HG03469 (cell line): ENCODE data around the gene FYB1.

ENCODE experiments used
- ATAC-seq: cut with Tn5 transposase; IDR thresholded peaks from one replicate; pipeline ENCODE4 v1.9.1; 2021; ENCODE audit warnings: mild to moderate bottlenecking, moderate library complexity, moderate number of reproducible peaks; ENCODE audit not compliant: unreplicated experiment

FYB1 gene

DNA sequence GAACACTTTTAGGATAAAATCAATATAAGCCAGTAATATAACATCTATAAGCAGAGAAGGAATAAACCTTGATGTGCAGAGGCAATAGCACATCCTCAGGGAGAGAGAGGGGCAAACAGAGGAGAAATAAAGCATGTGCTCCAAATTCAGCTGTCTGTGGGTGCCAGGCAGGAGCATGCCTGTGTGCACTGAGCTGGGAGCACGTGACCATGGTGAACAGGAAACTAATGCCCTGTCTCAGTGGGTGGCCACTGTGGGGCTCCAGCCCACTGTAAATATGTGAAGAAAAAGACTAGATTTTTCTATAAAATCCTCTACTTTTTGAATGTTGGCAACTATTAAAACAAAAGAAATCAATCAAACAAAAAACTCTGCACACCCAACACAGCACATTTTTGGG lies 55.3 kb downstream of the FYB1 start:
- ATAC-seq = no peak

DNA sequence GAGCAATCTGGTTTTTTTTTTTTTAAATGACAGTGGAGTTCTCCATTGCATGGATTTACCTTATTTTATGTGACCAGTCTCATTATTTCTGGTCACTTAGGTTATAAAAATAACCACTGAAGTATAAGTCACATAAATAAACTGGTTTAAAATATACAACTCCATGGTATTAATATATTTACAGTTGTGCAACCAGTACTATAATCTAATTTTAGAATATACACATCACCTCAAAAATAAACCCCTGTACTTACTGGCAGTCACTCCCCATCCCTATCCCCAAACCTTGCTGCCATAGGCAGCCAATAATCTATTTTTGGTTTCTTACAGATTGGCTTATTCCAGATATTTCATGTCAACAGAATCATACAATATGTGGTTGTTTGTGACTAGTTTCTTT lies 57.8 kb downstream of the FYB1 start:
- ATAC-seq = no peak

DNA sequence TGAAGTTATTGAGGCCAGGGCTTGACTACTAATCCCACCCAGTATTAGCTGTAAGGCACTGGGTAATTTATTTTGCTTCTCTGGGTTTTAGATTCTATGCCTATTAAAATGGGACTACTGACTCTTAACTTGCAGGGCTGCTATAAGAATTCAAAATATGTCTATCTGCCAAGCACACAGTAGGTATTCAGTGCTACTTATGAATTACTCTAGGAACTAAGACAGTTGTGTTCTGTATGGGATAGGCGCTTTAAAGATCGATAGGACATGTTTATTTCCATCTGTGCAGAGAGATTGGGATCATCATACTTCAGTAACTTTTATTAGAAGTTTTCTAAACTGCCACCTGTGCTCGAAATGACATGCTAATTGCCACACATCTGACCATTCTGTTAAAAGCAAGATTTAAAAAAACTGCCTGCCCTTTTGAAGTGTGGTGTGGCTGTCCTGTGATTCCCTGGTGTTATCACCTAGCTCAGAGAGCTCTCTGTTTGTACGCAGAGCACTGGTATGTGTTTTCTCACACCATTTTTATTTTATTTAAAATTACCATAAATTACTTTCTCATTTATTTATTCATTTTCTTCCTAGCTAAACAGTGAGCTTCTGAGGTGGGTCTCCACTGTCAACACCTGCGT lies 58.7 kb downstream of the FYB1 start:
- no peak for ATAC-seq

DNA sequence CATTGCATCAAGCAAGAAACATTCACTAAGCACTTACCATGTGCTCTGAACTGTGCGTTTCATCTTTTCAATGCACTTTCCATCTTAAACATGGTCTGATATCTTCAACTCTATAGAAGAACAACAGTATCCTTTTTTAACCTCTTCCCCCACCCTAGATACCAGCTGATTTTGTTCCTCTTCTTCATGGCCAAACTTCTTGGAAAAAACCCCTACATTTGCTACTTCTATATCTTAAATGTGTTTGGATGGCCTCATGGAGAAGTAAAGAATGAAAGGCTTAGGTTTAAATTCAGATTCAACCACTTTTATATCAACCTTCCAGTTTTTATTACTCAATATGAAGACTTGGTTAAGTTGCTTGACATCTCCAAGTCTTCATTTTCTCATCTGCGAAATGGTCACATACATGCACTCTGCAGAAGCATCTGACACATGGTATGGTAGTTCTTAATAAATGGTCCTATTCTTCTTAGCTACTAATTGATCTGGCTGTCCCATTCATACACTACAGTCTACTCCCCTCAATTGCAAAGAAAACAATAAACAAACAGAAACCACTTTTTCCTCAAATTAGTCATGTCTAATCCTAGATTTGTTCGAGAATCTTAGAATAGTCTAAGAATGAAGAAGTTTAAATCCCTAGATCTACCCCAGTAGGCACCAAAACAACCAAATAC lies 59.4 kb downstream of the FYB1 start:
- ATAC-seq = no peak

DNA sequence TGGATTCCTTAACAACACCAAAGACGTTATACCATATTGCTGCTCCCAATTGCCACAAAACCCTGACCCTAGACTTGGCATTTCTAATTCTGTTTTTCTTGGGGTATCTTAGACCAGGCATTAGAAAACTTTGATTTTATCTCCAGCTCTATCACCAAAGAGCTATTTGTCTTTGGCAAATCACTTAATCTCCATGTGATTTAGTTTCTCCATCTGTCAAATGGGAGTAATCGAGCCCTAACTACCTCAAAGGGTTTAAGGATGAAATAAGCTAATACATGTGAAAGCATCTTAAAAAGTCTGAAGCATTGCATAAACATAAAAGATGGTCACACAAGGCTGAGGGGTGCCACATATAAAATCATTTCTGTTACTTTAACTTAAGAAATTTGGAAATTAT lies 60.6 kb downstream of the FYB1 start:
- ATAC-seq = no peak

DNA sequence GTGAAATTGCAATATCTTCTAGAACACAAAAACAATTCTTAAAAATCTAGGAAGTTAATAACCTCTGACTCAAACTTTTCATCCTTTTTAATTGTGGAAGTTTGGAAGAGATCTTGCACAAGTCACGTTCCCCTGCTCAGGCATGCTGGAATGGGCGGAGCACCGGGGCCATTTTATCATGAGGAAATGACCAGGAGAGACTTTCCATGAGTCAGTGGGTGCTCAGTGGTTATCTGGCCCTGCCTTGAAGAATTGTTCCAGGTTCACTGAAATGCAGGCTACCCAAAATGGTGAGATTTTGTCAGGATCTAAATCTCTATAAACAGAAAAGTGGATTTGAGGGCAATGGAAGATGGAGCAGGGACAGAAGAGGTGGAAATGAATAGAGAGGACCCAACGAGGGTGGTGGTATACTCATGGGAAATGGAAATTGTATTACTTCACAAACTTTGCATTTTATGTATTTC lies 61.2 kb downstream of the FYB1 start:
- ATAC-seq = no peak

DNA sequence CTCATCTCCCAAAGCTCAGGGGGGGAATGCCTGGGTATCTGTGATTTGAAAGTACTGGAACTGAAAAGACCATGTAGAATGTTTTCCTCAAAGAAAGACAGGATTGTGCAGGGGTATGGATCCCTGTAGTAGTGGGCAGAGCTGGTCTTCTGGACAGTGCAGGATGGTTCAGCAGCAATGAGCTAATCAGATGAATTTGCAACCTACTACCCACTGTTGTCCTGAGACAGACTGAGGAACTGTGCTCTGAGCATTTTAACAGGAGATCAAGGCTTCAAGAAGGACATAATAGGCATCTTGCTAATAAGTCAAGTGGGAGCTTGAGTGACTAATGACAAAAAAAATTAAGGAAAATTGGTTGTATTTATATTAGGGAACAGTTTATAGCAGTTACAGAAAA lies 61.7 kb downstream of the FYB1 start:
- ATAC-seq = no peak

DNA sequence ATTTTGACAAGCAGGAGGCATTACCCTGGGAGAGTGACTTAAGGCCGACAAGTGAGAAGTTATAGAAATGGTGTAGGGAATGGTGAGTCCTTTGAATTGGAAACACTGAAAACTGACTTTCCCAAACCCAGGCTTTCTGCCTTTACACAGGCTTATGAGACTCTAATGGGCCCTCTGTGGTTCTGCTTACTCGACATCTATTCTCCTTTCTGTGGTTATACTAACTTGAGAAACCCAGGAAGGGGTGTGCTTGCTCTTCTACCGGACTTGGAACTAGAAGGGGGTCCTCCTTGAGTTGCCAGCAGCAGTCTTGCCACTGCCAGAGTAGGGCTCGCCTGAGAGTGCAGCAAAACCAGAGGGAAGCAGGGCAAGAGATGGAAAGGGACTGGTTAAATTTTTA lies 63.3 kb downstream of the FYB1 start:
- no peak for ATAC-seq

DNA sequence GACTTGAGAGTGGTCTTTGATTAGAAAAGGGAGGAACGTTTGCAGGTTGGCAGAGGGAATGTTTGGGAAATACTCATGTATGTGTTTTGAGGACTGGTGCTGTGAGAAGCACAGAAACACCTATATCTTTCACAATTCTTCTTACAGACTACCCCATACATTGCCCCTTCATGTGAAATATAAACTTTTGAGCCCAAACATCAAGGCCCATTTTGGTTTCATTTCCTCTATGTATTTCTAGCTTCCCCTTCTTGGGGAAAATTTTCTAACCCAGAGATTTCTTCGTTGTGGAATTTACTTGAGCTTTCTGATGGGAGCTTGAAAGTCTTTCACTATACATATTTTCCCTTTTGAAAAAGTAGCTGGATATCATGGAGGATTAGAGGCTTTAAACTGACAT lies 67.6 kb downstream of the FYB1 start:
- no peak for ATAC-seq

DNA sequence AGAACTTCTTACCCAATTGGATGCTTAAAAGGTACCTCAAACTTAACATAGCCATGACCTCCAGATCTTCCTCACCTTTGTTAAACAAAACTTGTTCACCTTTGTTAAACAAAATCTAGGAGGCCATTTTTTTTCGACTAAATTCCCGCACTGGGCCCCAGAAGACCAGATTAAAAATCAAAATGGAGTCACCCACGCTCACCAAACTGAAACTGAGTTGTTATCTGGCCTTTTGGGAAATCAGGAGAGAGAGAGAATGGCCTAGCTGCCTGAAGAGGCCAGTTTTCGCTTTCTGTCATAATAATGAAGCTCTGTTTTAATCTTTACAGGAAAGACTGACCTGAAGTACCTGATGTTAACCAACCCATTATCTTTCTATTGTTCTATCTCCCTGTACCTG lies 69.4 kb downstream of the FYB1 start:
- ATAC-seq = no peak

DNA sequence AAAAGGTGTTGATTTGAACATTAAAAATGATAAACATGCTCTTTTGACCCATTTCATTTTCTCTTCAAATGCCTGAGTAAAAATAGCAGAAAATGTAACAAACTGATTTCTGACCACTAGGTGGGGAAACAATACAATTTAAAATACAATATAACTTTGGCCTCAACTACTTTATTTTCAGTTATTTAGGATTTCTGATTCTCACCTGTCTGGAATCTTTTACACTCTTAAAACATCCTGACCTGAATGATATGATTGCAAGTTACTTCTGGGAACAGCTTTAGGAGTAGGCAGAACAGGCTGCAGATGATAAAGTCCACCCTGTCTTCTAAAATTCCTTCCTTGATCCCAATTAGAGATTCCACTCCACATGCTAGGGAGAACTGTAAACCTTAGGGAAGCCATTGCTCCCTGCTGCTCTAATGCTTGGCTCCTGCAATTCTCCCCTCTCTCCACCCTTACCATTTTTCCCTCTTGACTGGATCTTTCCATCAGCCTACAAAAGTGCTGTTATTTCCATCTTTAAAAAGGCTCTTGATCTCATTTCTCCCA lies 70.3 kb downstream of the FYB1 start:
- ATAC-seq = no peak

DNA sequence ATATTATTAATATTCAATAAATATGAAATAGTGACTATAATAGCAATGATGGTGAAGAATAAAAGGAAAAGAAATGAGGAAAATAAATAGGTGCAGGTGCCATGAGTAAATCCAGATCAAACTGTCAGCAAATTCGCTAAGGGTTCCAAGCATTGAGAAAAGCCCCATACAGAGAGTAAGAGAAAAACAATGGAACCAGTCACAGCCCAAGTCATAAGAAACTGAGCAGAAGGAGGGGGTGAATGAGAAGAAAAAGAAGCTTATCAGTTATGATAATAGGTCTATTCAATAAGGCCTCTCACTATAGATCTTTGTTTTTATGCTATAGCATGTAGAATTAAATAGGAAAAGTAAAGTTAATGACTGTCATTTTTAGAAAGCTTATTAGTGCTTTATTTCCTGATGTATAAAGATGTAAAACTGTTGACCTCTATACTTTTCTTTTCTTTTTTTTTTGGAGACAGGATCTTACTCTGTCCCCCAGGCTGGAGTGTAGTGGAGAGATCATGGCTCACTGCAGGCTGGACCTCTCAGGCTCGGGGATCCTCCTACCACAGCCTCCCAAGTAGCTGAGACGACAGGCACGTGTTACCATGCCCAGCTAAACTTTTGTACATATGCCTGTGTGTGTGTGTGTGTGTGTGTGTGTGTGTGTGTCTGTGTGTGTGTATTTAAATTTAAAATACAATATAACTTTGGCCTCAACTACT lies 72.4 kb downstream of the FYB1 start:
- ATAC-seq = no peak

DNA sequence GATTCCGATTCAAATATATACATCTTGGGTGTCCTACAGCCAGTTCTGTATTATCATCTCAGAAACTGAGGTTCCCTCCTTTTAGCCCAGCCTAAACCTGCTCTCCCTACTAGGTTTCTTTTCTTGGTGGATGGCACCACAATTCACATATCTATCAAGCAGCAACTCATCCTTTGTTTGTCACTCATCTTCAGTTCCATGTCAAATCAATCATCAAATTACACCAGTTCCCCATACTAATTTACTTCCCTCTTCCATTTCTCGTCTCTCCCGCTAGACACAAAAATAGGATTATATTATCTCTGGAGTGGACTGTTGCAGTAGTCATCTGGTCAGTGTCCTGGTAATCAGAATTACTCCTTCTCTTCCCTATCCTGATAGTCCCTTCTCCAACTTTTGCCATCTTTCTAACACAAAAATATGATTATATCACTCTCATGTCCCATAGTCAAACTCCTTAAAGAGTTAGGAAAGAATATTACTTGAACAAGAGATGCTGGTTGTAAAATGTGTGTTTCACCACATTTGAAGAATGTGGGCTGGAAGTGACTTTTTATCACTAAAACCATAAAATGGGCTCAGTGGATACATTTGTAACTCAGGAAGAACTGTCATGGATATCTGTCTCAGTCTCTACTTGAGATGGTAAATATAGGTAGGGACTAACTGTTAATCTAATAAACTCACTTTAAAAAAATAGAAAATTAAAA lies 76.1 kb downstream of the FYB1 start:
- no peak for ATAC-seq

DNA sequence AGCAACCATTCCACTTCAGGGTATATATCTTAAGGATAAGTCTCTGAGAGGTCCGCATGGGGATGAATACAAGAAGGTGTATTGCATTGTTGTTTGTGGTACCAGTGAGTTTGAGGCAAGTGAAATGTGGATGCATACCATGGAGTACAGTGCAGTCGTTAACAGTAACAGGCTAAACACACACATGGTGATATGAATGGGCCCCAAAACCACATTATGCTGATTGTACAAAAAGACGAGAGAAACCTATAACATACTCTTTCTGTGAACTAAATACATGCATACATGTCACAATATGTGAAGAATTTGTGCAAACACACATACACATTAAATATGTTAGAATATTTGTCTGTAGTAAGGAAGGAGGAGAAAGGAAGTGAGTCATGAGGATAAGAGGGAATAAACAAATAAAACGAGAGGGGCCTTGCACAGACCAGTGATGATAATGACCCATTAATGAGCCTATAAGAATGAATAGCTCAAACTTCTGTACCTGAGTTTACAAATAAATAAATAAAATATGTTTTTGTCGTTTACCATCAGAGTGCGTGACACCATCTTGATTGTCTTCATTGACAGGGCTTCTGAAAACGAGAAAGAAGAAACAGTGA lies 78.7 kb downstream of the FYB1 start:
- no peak for ATAC-seq

DNA sequence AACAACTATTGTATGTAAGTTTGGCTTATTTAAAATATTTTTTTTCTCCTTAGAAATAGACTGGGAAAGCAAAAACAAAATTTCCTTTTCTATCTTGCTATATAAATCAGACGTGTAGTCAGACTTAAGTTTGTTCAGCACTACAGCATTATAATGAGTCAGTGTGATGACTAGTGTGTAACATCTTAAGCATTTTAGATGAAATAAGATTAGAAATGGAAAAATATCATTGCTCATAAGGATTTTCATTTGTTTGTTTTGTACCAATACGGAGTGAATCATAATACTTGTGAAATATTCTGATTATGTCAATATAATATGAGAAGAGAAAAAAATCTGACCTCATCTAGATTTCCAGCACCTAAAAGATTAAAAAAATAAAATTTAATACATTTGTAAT lies 80.5 kb downstream of the FYB1 start:
- ATAC-seq = no peak

DNA sequence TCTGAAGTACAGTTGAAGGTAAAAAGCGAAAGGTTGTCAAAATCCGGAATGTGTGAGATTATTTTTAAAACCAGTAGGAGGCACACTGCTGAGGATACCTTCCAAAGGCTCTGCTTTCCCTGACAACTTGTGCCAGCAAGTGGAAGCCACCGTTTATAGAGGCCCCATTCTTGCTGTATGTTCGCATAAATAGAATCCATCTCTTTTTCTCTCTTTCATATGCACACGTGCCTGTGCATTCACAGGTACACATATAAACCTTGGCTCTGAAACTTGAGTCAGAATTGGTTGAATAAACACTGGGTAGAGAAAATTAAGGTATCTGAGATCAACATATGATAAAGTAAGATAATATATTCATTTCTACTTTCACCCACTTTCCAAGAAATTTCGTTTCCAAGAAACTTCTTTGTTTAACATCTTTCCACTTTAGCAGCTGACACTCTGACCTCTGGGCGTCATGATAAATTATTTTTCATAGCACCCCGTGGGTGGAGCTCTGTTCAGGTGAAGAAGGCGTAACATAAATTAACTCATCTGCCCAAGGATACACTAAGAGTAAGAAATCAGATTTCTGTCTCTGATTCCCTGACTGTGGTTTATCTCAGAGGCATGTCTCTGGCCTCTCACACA lies 81.4 kb downstream of the FYB1 start:
- ATAC-seq = no peak

DNA sequence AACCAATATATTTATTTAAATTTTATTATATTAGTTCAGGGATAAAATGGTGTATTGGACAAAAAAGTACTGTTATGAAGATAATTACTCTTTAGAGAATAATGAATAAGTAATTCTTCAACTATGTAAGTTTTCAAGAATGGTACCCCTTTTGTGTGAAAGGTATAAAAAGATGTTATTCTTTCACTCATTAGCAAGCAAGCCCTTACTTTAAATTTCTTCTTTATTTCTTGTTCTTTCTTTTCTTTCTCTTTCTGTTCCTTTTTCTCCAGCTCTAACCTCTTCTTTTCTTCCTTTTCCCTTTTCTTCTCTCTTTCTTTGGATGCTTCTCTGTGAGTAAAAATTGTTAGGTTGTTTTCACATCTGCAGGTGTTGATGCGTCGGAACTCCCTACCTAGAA lies 82.0 kb downstream of the FYB1 start:
- no peak for ATAC-seq

DNA sequence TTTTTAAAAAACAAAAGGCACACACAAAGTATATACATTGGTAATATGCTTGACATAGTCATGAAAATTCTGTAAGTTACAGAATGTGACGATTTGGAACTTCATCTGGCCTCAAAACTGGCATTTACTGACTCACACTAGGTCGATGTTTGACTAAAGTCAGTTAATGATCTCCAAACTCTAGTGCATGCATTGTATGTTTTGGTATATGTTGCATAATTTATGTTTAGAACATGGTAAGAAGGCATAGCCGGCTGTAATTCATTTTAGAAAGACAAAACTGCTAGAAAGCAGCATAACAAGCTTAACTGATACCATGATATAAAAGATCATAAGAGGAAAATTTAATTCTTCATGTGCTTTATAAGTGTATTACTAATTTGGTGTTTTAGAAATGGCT lies 86.6 kb downstream of the FYB1 start:
- ATAC-seq = no peak

DNA sequence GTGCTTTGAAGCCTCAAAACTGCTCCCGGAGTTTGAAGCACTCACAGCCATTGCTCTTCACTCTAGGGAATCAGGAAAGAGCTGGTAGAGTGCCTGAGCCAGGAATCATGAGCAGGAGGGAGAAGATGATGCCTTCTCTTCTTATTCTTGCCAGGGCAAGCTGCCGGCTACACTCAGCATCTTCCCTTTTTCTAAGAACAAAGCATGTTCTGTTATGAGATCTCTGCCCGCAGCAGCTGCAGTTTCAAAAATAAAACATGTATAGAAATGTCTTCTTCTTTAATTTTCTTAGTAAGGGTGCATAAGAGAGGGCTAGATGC lies 87.3 kb downstream of the FYB1 start:
- no peak for ATAC-seq
